K562 (cell line): ENCODE data around the gene MACROD2. TPM values are rescaled to one million over a fixed set of nuclear protein-coding genes. Genes with fewer than 3 reads are reported as not detected.

Experiments used
- ATAC-seq: fragments of 200-7000 bp; cut with Tn5 transposase; 3 replicates; pipeline ENCODE4 v1.9.1; 2020; ENCODE audit warnings: moderate library complexity
- BruUV-seq: library from RNA; stranded (reverse); fragments of 400-500 nt; replicated peaks from 2 replicates; lab custom pipeline; 2021; lab: Mats Ljungman, UMichigan
- CTCF ChIA-PET: fragments of 300-600 bp; formaldehyde crosslinking; extraction: SDS; loops from one replicate; lab custom pipeline; 2021; ENCODE audit warnings: low intra/inter-chr PET ratio; lab: Yijun Ruan, JAX
- POLR2A ChIA-PET: fragments of 300-600, 350-650 bp; sonication (Branson Sonifier 250); formaldehyde crosslinking; extraction: SDS; loops from one replicate; lab custom pipeline; 2021; ENCODE audit warnings: antibody characterized with exemption, inconsistent platforms; lab: Yijun Ruan, JAX
- DNase-seq, 4 experiments: peaks; one replicate each; pipeline versions ENCODE4 v3.0.0 to v3.0.0-alpha.2; 2011 to 2018; ENCODE audit warnings: low spot score in 3 of 4, mixed read lengths in 3 of 4; ENCODE audit errors: extremely low read depth in 1 of 4
- FAIRE-seq: peaks from 2 replicates; lab custom pipeline; 2011; peaks lifted over from hg19 to GRCh38; lab: Jason Lieb, UNC
- H2AFZ ChIP-seq: 2 replicates; pipeline ENCODE4 v1.6.0; 2011; ENCODE audit warnings: low read depth, low read length, control low read depth, inconsistent platforms
- H3K27ac ChIP-seq: fragments of 200-600 bp; 3 replicates; pipeline ENCODE4 v1.8.0; 2011; ENCODE audit warnings: low read depth, mild to moderate bottlenecking, control low read depth, inconsistent platforms, low read length, moderate library complexity, mixed read lengths; ENCODE audit errors: extremely low read depth
- H3K27me3 ChIP-seq, 2 experiments: fragments of 300-600 bp in 1 of 2; 2 replicates in 1 of 2; 3 replicates in 1 of 2; pipeline versions ENCODE4 v1.6.0 to v1.8.0; 2011; ENCODE audit warnings: inconsistent platforms in 2 of 2, low read length in 2 of 2, mild to moderate bottlenecking in 1 of 2, mixed read lengths in 1 of 2, moderate library complexity in 1 of 2; ENCODE audit not compliant: control insufficient read depth in 2 of 2, insufficient read depth in 2 of 2
- H3K36me3 ChIP-seq: fragments of 300-600 bp; 3 replicates; pipeline ENCODE4 v1.8.0; 2011; ENCODE audit warnings: mild to moderate bottlenecking, low read length, inconsistent platforms; ENCODE audit not compliant: control insufficient read depth, insufficient read depth
- H3K4me1 ChIP-seq, 2 experiments: fragments of 200-600 bp in 1 of 2; replicated peaks in 1 of 2; 2 replicates in 1 of 2; 3 replicates in 1 of 2; pipeline versions ENCODE4 v1.5.1 to v1.8.0; 2011; ENCODE audit warnings: inconsistent platforms in 2 of 2, low read length in 2 of 2, mild to moderate bottlenecking in 1 of 2, mixed read lengths in 1 of 2, moderate library complexity in 1 of 2; ENCODE audit not compliant: control insufficient read depth in 2 of 2, insufficient read depth in 2 of 2
- H3K4me2 ChIP-seq: 2 replicates; pipeline ENCODE4 v1.6.1; 2011; ENCODE audit warnings: low read length, control low read depth, inconsistent platforms, mixed read lengths; ENCODE audit not compliant: insufficient read depth
- H3K4me3 ChIP-seq: fragments of 200-600 bp; sonication (generic), shearing (Covaris generic); 2 replicates; pipeline ENCODE4 v1.5.1; 2016; ENCODE audit warnings: control low read depth, inconsistent platforms
- H3K79me2 ChIP-seq: fragments of 200-600 bp; 3 replicates; pipeline ENCODE4 v1.8.0; 2011; ENCODE audit warnings: low read length, inconsistent platforms; ENCODE audit not compliant: control insufficient read depth, insufficient read depth
- H3K9ac ChIP-seq, 2 experiments: 2 replicates each; pipeline versions ENCODE4 v1.6.0 to v1.6.1; 2011; ENCODE audit warnings: low read depth in 2 of 2, low read length in 2 of 2, control low read depth in 1 of 2, inconsistent platforms in 1 of 2, mild to moderate bottlenecking in 1 of 2, mixed read lengths in 1 of 2; ENCODE audit not compliant: insufficient read depth in 1 of 2
- H3K9me1 ChIP-seq: one replicate; pipeline ENCODE4 v1.6.0; 2011; ENCODE audit warnings: inconsistent platforms, mild to moderate bottlenecking, low read length, moderate library complexity; ENCODE audit not compliant: control insufficient read depth, insufficient read depth
- H3K9me3 ChIP-seq: replicated peaks from 2 replicates; pipeline ENCODE4 v1.5.1; 2011; ENCODE audit warnings: low read depth, low read length, inconsistent platforms; ENCODE audit not compliant: control insufficient read depth, insufficient read depth
- H4K20me1 ChIP-seq: replicated peaks from 2 replicates; pipeline ENCODE4 v1.6.1; 2011; ENCODE audit warnings: low read length, inconsistent platforms, mixed read lengths; ENCODE audit not compliant: control insufficient read depth, insufficient read depth
- ATF7 ChIP-seq: fragments of 450-650 bp; IDR thresholded peaks from 2 replicates; pipeline ENCODE4 v1.7.1; 2014; ENCODE audit warnings: mild to moderate bottlenecking, moderate library complexity
- FOXP4 ChIP-seq: sonication (generic); formaldehyde crosslinking; IDR thresholded peaks from 2 replicates; pipeline ENCODE4 v1.8.0; 2022; ENCODE audit warnings: mild to moderate bottlenecking, missing genetic modification reagents, borderline replicate concordance
- HMG20B ChIP-seq: fragments of 250-450 bp; sonication (Bioruptor Pico); IDR thresholded peaks from 2 replicates; pipeline ENCODE4 v1.5.0; 2021; ENCODE audit warnings: mild to moderate bottlenecking
- HMGN3 ChIP-seq: IDR thresholded peaks from 2 replicates; pipeline ENCODE4 v1.6.1; 2011; ENCODE audit warnings: borderline replicate concordance, low read depth, mild to moderate bottlenecking, mixed read lengths, low read length; ENCODE audit not compliant: insufficient read length; ENCODE audit errors: extremely low read depth
- IFI16 ChIP-seq: fragments of 250-450 bp; sonication (Bioruptor Pico); IDR thresholded peaks from 2 replicates; pipeline ENCODE4 v2.1.2; 2022; ENCODE audit warnings: mild to moderate bottlenecking, inconsistent platforms
- MCM7 ChIP-seq, 2 experiments: fragments of 450-650 bp; IDR thresholded peaks; 2 replicates each; pipeline ENCODE4 v1.6.1; 2016 to 2018
- NCOA1 ChIP-seq: fragments of 450-650 bp; IDR thresholded peaks from 2 replicates; pipeline ENCODE4 v1.6.1; 2016; ENCODE audit warnings: low read depth
- NONO ChIP-seq, 2 experiments: fragments of 200-400 bp in 1 of 2; fragments of 450-650 bp in 1 of 2; formaldehyde crosslinking in 1 of 2; IDR thresholded peaks; 2 replicates each; pipeline ENCODE4 v1.6.1; 2017; ENCODE audit warnings: low read depth in 2 of 2, mild to moderate bottlenecking in 2 of 2, moderate library complexity in 2 of 2, low read length in 1 of 2
- PPARD ChIP-seq: fragments of 250-450 bp; sonication (Bioruptor Pico); IDR thresholded peaks from 2 replicates; pipeline ENCODE4 v1.8.0; 2022; ENCODE audit warnings: inconsistent platforms, mild to moderate bottlenecking, moderate library complexity
- PREB ChIP-seq: sonication (generic); formaldehyde crosslinking; IDR thresholded peaks from 2 replicates; pipeline ENCODE4 v1.8.1; 2023; ENCODE audit warnings: mild to moderate bottlenecking, missing genetic modification reagents
- ZFP30 ChIP-seq: fragments of 250-450 bp; sonication (Bioruptor Pico); IDR thresholded peaks from 2 replicates; pipeline ENCODE4 v1.8.0; 2022; ENCODE audit warnings: moderate library complexity, mild to moderate bottlenecking, inconsistent platforms, borderline replicate concordance
- ZNF655 ChIP-seq: fragments of 250-450 bp; sonication (Bioruptor Pico); IDR thresholded peaks from 2 replicates; pipeline ENCODE4 v1.5.0; 2021
- WGBS: fragments of 100-300 bp; shearing (Covaris generic); methylation state at CpG from one replicate; pipeline ENCODE4 v1.1.6; 2016; ENCODE audit warnings: low coverage, mixed read lengths; ENCODE audit not compliant: insufficient coverage; ENCODE audit errors: missing lambda C conversion rate; 5-methylcytosine and 5-hydroxymethylcytosine counted together
- in situ Hi-C: fragments of 300-500 bp; cut with MboI; formaldehyde crosslinking; loops from 4 replicates; pipeline ENCODE4 v1.15.0; 2018; ENCODE audit warnings: inconsistent platforms, mixed read lengths
- intact Hi-C: fragments of 100-400 bp; cut with micrococcal nuclease; formaldehyde crosslinking; loops from 2 replicates; pipeline ENCODE4 v1.14.2; 2022
- polyA plus RNA-seq, 8 experiments: library from polyadenylated mRNA; depleted of rRNA in 4 of 8; stranded (reverse) in 5 of 8; unstranded in 3 of 8; fragments of >200 nt; fragmentation: Nextera tagmentation in 2 of 8; fragmentation: Illumina TruSeq in 1 of 8; extraction: Ambion mirVana in 2 of 8; extraction: Trizol in 1 of 8; gene quantifications; 2 replicates each; pipeline versions ENCODE4 v1.2.1 to v1.2.3, GENCODE V29; 2011 to 2014; ENCODE audit warnings: inconsistent platforms in 1 of 8, missing spikeins in 1 of 8
- total RNA-seq, 7 experiments: library from RNA; depleted of rRNA in 6 of 7; stranded (reverse); fragments of >200 nt in 6 of 7; fragmentation: Illumina TruSeq in 2 of 7; extraction: Trizol in 2 of 7; gene quantifications; 2 replicates each; pipeline versions ENCODE4 v1.2.1 to v1.2.3, GENCODE V29; 2011 to 2021; ENCODE audit warnings: low replicate concordance in 1 of 7
- TF ChIP-seq, protein P1 (sequence below), 2 experiments: fragments of 450-650 bp; IDR thresholded peaks; 2 replicates each; pipeline ENCODE4 v1.6.1; 2018; ENCODE audit warnings: mild to moderate bottlenecking in 2 of 2, low read depth in 1 of 2; ENCODE audit not compliant: partially characterized antibody in 2 of 2

MACROD2 gene
- total and polyA plus RNA-seq, 9 of the 15 experiments (the other 6 are each of a cell fraction or from before 2014, with no cell fraction given), result not detected

GRCh38 chr20:14069796-14070195 lies 74.5 kb downstream of the MACROD2 start:
- Histone ChIP-seq H2AFZ (no peak overlapping the region), H3K27ac (no peak overlapping the region), H3K9me3 (no peaks in the 10 kb centered on the region), H3K4me2 (no peak overlapping the region), H3K79me2 (no peaks in the 10 kb centered on the region), H4K20me1 (no peaks in the 10 kb centered on the region), H3K9ac (no peak overlapping the region), H3K4me1 (no peaks in the 10 kb centered on the region), H3K36me3 (no peaks in the 10 kb centered on the region), H3K9me1 (no peaks in the 10 kb centered on the region), H3K4me3 (no peak overlapping the region), H3K27me3 (no peaks in the 10 kb centered on the region)
- no peak for FAIRE-seq
- ChIA-PET CTCF (no interaction called here), POLR2A (no interaction called here)
- no TSS peak for BruUV-seq
- DNase-seq, result peak in 1 of 4 experiments; percentile 1
- no peak for ATAC-seq
- in situ Hi-C loops, result no loop called here
- intact Hi-C loops, result no loop called here
- WGBS, result 0% methylated on average over 2 of the region's 5 CpGs
- no peak for TF ChIP-seq PPARD
- TF ChIP-seq PREB (CRISPR knock-in tag), result no peak
- TF ChIP-seq HMG20B (CRISPR knock-in tag), result no peak
- TF ChIP-seq NONO (IDR thresholded peaks at IDR 0.05; ENCODE audit: low read depth in 2 of 2, low read length in 1 of 2), result no peak
- TF ChIP-seq MCM7 (IDR thresholded peaks at IDR 0.05), result no peak
- TF ChIP-seq ATF7, result no peak
- no peak for TF ChIP-seq NCOA1
- no peak for TF ChIP-seq ZFP30 (CRISPR knock-in tag)
- TF ChIP-seq FOXP4 (CRISPR knock-in tag), result no peak
- TF ChIP-seq, protein P1, sequence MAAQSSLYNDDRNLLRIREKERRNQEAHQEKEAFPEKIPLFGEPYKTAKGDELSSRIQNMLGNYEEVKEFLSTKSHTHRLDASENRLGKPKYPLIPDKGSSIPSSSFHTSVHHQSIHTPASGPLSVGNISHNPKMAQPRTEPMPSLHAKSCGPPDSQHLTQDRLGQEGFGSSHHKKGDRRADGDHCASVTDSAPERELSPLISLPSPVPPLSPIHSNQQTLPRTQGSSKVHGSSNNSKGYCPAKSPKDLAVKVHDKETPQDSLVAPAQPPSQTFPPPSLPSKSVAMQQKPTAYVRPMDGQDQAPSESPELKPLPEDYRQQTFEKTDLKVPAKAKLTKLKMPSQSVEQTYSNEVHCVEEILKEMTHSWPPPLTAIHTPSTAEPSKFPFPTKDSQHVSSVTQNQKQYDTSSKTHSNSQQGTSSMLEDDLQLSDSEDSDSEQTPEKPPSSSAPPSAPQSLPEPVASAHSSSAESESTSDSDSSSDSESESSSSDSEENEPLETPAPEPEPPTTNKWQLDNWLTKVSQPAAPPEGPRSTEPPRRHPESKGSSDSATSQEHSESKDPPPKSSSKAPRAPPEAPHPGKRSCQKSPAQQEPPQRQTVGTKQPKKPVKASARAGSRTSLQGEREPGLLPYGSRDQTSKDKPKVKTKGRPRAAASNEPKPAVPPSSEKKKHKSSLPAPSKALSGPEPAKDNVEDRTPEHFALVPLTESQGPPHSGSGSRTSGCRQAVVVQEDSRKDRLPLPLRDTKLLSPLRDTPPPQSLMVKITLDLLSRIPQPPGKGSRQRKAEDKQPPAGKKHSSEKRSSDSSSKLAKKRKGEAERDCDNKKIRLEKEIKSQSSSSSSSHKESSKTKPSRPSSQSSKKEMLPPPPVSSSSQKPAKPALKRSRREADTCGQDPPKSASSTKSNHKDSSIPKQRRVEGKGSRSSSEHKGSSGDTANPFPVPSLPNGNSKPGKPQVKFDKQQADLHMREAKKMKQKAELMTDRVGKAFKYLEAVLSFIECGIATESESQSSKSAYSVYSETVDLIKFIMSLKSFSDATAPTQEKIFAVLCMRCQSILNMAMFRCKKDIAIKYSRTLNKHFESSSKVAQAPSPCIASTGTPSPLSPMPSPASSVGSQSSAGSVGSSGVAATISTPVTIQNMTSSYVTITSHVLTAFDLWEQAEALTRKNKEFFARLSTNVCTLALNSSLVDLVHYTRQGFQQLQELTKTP (IDR thresholded peaks at IDR 0.05; ENCODE audit: low read depth in 1 of 2, partially characterized antibody in 2 of 2), result no peak
- no peak for TF ChIP-seq HMGN3
- no peak for TF ChIP-seq ZNF655
- no peak for TF ChIP-seq IFI16
